HG02642 (cell line): ENCODE data around the gene GPC5.

Experiments
- ATAC-seq: cut with Tn5 transposase; IDR thresholded peaks from one replicate; pipeline ENCODE4 v1.9.1; 2021; ENCODE audit warnings: mild to moderate bottlenecking; ENCODE audit not compliant: unreplicated experiment, poor library complexity

Gene GPC5

DNA sequence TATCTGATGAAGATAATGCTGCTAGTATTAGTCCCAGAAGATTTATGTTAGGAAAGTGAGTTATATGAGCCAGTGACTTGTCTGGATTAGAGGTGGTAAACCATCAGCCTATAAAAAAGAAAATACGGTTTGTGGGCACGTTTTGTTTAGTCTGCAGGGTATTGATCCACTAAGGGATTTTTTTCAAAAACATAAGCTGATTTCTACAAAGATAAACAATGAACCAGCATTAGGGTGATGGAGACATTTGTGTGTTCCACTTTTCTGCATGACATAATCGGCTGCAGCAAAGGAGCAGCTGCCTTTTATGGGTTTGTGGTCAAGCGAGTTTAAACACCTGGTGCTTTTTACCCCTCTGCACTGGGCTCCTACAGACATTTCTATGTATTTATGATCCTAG, 991.8 kb downstream of the GPC5 start:
- no peak for ATAC-seq

DNA sequence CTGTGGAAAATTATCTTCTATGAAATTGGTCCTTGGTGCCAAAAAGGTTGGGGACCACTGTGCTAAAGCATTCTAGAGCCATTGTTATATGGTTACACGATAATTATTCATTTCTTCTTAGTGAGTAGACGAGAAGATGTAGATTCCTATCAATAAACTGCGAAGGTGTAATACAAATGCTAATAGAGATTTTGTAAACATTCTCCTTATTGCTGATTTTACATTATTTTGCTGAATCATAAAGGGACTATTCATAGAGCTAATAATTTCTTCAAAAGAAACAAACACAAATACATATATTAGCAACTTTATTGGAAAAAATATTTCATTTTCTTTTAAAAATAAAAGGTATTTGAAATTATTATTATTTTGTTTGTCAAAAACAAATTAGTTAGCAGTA, 1005.2 kb downstream of the GPC5 start:
- no peak for ATAC-seq

DNA sequence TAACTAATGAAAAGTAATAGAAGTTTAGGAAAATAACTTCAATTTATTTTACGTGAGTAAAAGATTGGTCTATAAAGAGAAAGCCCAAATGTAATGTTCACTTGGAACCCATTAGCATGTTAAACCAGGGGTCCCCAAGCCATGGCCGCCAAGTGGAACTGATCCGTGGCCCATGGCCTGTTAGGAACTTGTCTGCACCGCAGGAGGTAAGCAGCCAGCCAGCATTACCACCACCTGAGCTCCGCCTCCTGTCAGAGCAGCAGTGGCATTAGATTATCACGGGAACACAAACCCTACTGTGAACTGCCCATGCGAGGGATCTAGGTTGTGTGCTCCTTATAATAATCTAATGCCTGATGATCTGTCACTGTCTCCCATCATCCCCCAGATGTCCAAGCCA, 1009.4 kb downstream of the GPC5 start:
- ATAC-seq, result no peak

DNA sequence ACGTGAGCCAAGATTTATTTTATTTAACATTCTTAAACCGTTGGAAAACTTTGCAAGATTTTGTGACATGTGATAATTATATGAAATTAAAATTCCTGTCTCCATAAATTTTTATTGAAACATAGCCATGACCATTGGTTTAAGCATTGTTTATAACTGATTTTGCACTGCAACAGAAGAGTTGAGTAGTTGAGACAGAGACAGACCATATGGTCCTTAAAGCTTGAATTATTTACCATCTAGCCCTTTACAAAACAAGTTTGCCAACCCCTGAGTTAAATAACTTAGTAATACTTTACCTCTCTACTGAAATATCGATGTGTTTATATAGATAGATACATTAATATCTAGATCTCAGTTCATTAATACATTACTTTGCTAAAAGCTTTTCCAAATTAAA, 1014.1 kb downstream of the GPC5 start:
- no peak for ATAC-seq

DNA sequence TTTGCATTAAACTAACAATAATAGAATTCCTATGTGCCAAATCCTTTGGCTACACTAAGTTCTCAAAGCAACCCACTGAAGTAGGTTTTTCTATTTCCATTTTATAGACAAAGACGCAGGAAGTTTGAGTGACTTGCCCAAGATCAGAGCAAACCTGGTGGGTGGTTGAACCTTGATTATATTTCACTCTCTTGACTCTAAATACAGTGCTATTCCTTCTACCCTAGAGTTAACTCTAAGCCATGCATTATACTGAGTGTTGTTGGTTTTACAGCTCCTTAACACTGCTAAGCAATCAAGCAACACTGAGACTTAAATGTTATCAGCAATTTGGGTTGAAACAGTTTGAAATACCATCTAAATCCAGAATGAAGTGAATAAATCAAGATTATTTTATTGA, 1014.6 kb downstream of the GPC5 start:
- no peak for ATAC-seq

DNA sequence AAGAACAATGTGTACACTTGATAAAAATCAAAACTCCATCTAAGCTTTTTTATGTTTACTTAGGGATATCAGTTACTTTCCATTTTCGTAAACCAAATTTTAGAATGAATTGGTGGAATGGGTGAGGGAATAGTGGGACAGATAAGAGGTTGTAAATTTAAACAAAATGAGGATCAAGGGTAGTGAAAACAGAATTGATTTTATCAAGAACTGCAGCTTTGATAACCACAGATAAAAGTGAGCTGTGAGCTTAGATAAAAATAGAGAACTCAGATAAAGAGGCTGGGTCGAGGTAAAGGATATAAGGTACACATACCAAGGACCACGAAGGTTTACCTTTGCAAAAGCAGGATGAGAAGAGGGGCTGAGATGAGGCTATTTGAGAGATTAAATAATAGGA, 1015.0 kb downstream of the GPC5 start:
- ATAC-seq, result no peak

GRCh38 chr13:92414851-92415250, 1016.4 kb downstream of the GPC5 start:
- ATAC-seq, result no peak

GRCh38 chr13:92415781-92416180, 1017.4 kb downstream of the GPC5 start:
- ATAC-seq, result no peak

GRCh38 chr13:92418818-92419412, 1020.5 kb downstream of the GPC5 start:
- ATAC-seq, result no peak

- no peak for ATAC-seq
Measured at GRCh38 chr13:92429231-92429630, 1030.8 kb downstream of the GPC5 start.

- ATAC-seq, result no peak
Measured at GRCh38 chr13:92433386-92433785, 1035.0 kb downstream of the GPC5 start.

DNA sequence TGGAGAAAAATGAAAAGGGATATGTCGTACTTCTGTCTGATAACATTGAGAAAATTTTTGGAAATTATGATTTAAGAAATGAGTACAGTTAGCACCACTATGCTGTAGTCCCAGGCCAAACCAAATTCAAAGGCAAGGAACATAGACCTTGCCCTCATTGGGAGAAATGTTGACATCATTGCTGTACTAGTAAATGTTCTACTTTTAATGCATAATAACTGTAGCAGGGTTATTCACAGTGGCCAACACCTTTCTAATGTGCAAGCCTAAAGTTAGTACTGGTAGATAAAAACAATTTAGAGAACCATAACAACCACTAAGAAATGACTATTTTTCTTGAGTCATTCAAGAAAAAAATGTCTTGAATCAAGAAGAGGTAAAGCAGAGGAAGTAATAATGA, 1035.5 kb downstream of the GPC5 start:
- ATAC-seq, result no peak

- no peak for ATAC-seq
Measured at GRCh38 chr13:92436924-92437323, 1038.5 kb downstream of the GPC5 start.

DNA sequence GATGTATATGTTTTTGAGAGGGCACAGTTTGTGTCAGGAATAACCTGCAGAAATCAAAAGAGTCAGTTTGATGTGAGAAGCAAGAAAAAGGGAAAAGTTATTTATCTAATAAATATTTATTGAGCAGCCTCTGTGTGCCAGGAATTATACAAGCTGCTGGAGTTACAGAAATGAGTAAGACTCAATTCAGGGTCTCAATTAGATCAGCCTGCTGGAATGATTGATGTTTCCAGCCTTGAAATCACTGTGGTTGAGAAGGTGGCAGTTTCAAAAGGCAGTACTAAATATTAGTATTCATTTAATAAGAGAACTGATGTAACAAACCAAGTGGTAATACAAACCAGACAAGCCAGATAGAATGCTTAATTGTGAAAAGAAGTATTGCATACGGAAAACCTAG, 1045.8 kb downstream of the GPC5 start:
- ATAC-seq, result no peak

- no peak for ATAC-seq
Measured at GRCh38 chr13:92451060-92451459, 1052.6 kb downstream of the GPC5 start.

DNA sequence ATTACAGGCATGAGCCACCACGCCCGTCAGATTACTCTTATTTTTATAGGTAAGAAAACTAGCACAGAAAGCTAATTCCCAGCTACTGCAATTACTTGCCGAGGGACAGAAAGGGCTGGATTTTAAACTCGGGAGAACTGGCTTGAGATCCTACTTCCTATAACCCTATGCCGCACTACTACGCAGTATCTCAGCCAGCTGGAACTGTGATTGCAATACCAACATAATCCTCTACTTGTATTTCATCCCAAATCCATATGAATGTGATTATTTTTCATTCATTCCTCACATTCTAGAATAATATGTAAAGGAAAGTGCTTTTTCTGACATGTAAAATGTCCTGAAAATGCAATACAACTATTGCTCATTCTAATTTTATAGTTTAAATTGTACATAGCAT, 1054.4 kb downstream of the GPC5 start:
- ATAC-seq, result no peak

DNA sequence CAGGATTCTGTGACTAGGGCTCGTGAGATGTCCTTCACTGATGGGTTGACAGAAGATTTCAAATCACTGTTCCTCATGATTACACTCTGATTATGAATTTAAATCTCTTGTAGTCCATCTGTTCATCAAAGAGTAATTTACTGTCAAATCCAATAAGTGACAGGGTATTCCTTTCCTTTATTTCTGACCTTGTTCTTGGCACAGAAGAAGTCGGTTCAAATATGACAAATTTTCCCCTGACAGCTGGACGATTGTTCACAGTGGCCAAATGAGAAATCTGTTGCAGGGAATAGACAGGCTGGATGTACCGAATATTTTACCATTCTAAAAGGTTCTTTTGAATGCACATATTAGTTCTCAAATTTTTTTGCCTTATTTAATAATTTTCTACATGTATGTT, 1060.9 kb downstream of the GPC5 start:
- no peak for ATAC-seq

DNA sequence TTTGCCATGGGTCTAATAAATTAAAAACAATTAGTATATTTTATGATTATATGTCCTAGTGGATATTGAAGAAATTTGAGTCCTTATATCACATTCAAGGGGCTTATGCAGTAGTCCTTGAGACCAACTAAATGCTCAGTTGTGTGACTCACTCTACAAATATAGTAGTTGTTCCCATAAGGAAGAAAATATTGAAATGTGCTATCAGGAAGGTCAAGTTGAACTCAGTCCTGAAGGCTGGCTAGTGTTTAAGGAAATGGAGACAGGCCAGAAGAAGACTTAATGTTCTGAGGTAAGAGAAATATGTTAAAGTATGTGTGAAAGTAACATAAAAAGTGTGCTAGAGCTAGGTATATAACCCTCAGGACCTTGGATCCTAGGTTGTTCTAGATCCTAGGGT, 1062.1 kb downstream of the GPC5 start:
- no peak for ATAC-seq

DNA sequence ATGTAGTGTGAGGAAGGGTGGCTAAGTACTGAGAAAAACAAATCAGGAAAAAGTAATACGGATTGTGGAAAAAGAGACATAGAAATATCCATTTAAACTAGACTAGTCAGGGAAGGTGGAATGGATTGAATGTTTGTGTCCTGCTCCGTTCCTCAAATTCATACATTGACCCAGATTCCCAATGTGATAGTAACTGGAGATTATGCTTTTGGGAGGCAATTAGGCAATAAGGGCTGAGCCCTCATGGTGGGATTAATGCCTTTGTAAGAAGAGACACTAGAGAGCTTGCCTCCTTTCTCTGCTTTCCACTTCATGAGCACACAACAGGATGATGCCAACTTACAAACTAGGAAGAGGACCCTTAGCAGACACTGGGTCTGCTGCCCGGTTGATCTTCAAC, 1063.0 kb downstream of the GPC5 start:
- ATAC-seq, result no peak

GRCh38 chr13:92461831-92462230, 1063.4 kb downstream of the GPC5 start:
- no peak for ATAC-seq

DNA sequence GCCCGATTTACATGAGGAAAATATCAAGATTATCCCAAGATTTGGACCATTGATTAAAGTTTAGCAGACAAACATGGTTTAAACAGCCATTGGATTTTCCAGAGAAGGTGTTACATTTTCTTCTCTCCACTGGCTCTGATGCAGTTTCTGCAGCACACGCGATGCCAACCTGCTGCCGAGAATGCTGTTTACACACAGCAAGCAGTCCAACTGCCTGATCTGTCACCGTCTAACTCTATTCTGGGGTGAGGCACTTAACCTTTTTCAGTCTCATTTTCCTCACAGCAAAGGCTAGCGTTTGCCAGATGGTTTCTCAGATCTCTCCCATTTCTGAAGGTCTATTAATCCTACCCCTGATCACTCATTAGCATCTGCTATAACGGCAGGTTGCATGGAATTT, 1064.7 kb downstream of the GPC5 start:
- ATAC-seq, result no peak

GRCh38 chr13:92473765-92474475, 1075.5 kb downstream of the GPC5 start:
- ATAC-seq, result no peak
